Measurements from ENCODE around the gene TFR2. TPM values are rescaled to one million over a fixed set of nuclear protein-coding genes. Genes with fewer than 3 reads are reported as not detected.

TFR2 gene
- total and polyA plus RNA-seq, 11 donors: 0.08 to 0.59 (median 0.40) TPM; not detected in 5

- 84 to 87% (median 86%) methylated on average over 18 to 20 of the region's 20 CpGs for WGBS, 4 donors
These were observed 68.9 kb downstream of the TFR2 start for GRCh38 chr7:100572281-100572948.

GRCh38 chr7:100571829-100572116 lies 69.6 kb downstream of the TFR2 start:
- intact Hi-C loops (cut with DNase I): loop anchor here in 1 of 10 donors (2.0 kb wide), 1 partner anchor 13 kb away; no protein-coding TSS in a partner anchor
- no peak overlapping the region for H3K27ac ChIP-seq
- H3K4me1 ChIP-seq: peaks cover 0 to 26% (median 13%) of the 10 kb centered on the region in 12 donors
- no peaks in the 10 kb centered on the region for H3K27me3 ChIP-seq
- H3K36me3 ChIP-seq: peaks cover under 1 to 35% (median 28%) of the 10 kb centered on the region in 9 donors
- WGBS, 4 donors: 98 to 100% (median 99%) methylated on average over 1 to 2 of the region's 2 CpGs
- H3K9me3 ChIP-seq: no peaks in the 10 kb centered on the region
- ATAC-seq (no peak), DNase-seq (peak in 1 of 5 donors; percentile 6)
- TF ChIP-seq CTCF (IDR thresholded peaks at IDR 0.05) (no peak), POLR2A (IDR thresholded peaks at IDR 0.05) (no peak)
- no peak overlapping the region for H3K4me3 ChIP-seq

More at GRCh38 chr7:100572281-100572948, 68.9 kb downstream of the TFR2 start:
- DNase-seq (peak in 3 of 5 donors; percentile 19 to 52 (median 24)), ATAC-seq (no peak)
- intact Hi-C loops (cut with DNase I): no loop called here
- H3K27me3 ChIP-seq: no peaks in the 10 kb centered on the region
- peaks cover 3 to 41% (median 35%) of the 10 kb centered on the region in 9 donors for H3K36me3 ChIP-seq
- no peak overlapping the region for H3K27ac ChIP-seq
- no peak for TF ChIP-seq CTCF (IDR thresholded peaks at IDR 0.05)
- no peak for TF ChIP-seq POLR2A (IDR thresholded peaks at IDR 0.05)
- peaks cover 0 to 26% (median 13%) of the 10 kb centered on the region in 12 donors for H3K4me1 ChIP-seq
- H3K4me3 ChIP-seq: no peak overlapping the region
- H3K9me3 ChIP-seq: no peaks in the 10 kb centered on the region

- intact Hi-C loops (cut with DNase I): loop anchor here in 1 of 10 donors (2.0 kb wide), 1 partner anchor 14 kb away; no protein-coding TSS in a partner anchor
- 72 to 77% (median 74%) methylated on average over 15 to 26 of the region's 26 CpGs for WGBS, 4 donors
- Histone ChIP-seq H3K9me3 (no peaks in the 10 kb centered on the region), H3K27ac (no peak overlapping the region), H3K27me3 (no peaks in the 10 kb centered on the region), H3K36me3 (peaks cover 0 to 30% (median 22%) of the 10 kb centered on the region in 9 donors), H3K4me3 (no peak overlapping the region), H3K4me1 (peaks cover 0 to 26% (median 13%) of the 10 kb centered on the region in 12 donors)
- peak in 3 of 5 donors; percentile 17 to 65 (median 23) for DNase-seq
- ATAC-seq: no peak
- TF ChIP-seq CTCF (IDR thresholded peaks at IDR 0.05) (no peak), POLR2A (IDR thresholded peaks at IDR 0.05) (no peak)
These were observed 70.2 kb downstream of the TFR2 start for GRCh38 chr7:100570954-100571828.

Other genes with a start within 250 kb of the TFR2 start
- 1 to 10 TPM; 2.8 to 6.2 (median 3.7) TPM for gene ZCWPW1, start 212.8 kb downstream of the TFR2 start, total RNA-seq
- gene ZCWPW1, start 212.8 kb downstream of the TFR2 start, polyA plus RNA-seq: 1 to 10 TPM; 5.1 to 6.4 TPM
- gene MEPCE, start 211.7 kb downstream of the TFR2 start, total RNA-seq: 10 to 100 TPM; 15.8 to 30.3 (median 21.5) TPM
- gene MEPCE, start 211.7 kb downstream of the TFR2 start, polyA plus RNA-seq: 10 to 100 TPM; 14.6 to 24.5 TPM
- 10 to 100 TPM in 8 of 9 donors, 1 to 10 TPM in 1; 9.6 to 26.8 (median 12.4) TPM for gene PPP1R35, start 205.1 kb downstream of the TFR2 start, total RNA-seq
- 10 to 100 TPM; 17.7 to 28.4 TPM for gene PPP1R35, start 205.1 kb downstream of the TFR2 start, polyA plus RNA-seq
- gene SPACDR, start 177.3 kb downstream of the TFR2 start, total RNA-seq: under 1 TPM in 5 of 9 donors, not detected in 4; 0.27 to 0.77 (median 0.39) TPM
- gene SPACDR, start 177.3 kb downstream of the TFR2 start, polyA plus RNA-seq: under 1 TPM; 0.61 to 0.78 TPM
- 10 to 100 TPM; 41.8 to 55.5 (median 49.0) TPM for gene TSC22D4, start 162.3 kb downstream of the TFR2 start, total RNA-seq
- gene TSC22D4, start 162.3 kb downstream of the TFR2 start, polyA plus RNA-seq: 10 to 100 TPM; 42.2 to 47.0 TPM
- 1 to 10 TPM in 1 of 9 donors, under 1 TPM in 5, not detected in 3; 0.16 to 1.1 (median 0.35) TPM for gene NYAP1, start 157.6 kb downstream of the TFR2 start, total RNA-seq
- under 1 TPM; 0.42 to 0.50 TPM for gene NYAP1, start 157.6 kb downstream of the TFR2 start, polyA plus RNA-seq
- 10 to 100 TPM; 24.1 to 36.9 (median 32.8) TPM for gene AGFG2, start 102.3 kb downstream of the TFR2 start, total RNA-seq
- gene AGFG2, start 102.3 kb downstream of the TFR2 start, polyA plus RNA-seq: 10 to 100 TPM; 12.5 to 30.8 TPM
- gene SAP25, start 67.7 kb downstream of the TFR2 start, total RNA-seq: 1 to 10 TPM in 2 of 9 donors, under 1 TPM in 3, not detected in 4; 0.35 to 2.3 (median 0.72) TPM
- under 1 TPM; 0.30 to 0.65 TPM for gene SAP25, start 67.7 kb downstream of the TFR2 start, polyA plus RNA-seq
- 10 to 100 TPM; 18.5 to 46.6 (median 29.2) TPM for gene LRCH4, start 55.4 kb downstream of the TFR2 start, total RNA-seq
- gene LRCH4, start 55.4 kb downstream of the TFR2 start, polyA plus RNA-seq: 10 to 100 TPM; 34.1 to 42.0 TPM
- under 1 TPM in 6 of 9 donors, not detected in 3; 0.11 to 0.75 (median 0.48) TPM for gene FBXO24, start 55.2 kb downstream of the TFR2 start, total RNA-seq
- gene FBXO24, start 55.2 kb downstream of the TFR2 start, polyA plus RNA-seq: under 1 TPM in 1 of 2 donors, not detected in 1; 0.14 TPM
- 10 to 100 TPM; 15.7 to 68.1 (median 28.3) TPM for gene PCOLCE, start 39.2 kb downstream of the TFR2 start, total RNA-seq
- gene PCOLCE, start 39.2 kb downstream of the TFR2 start, polyA plus RNA-seq: 10 to 100 TPM; 33.5 to 35.4 TPM
- 10 to 100 TPM in 5 of 9 donors, 1 to 10 TPM in 4; 6.7 to 13.8 (median 10.4) TPM for gene MOSPD3, start 29.0 kb downstream of the TFR2 start, total RNA-seq
- 10 to 100 TPM; 10.4 to 12.3 TPM for gene MOSPD3, start 29.0 kb downstream of the TFR2 start, polyA plus RNA-seq
- not detected for gene ACTL6B, start 14.9 kb upstream of the TFR2 start, total RNA-seq
- gene ACTL6B, start 14.9 kb upstream of the TFR2 start, polyA plus RNA-seq: not detected
- gene GNB2, start 32.2 kb upstream of the TFR2 start, total RNA-seq: 100 to 1,000 TPM in 7 of 9 donors, 10 to 100 TPM in 2; 94.8 to 188 (median 122) TPM
- gene GNB2, start 32.2 kb upstream of the TFR2 start, polyA plus RNA-seq: 100 to 1,000 TPM in 1 of 2 donors, 10 to 100 TPM in 1; 48.0 to 199 TPM
- 10 to 100 TPM; 14.1 to 31.7 (median 23.2) TPM for gene GIGYF1, start 52.7 kb upstream of the TFR2 start, total RNA-seq
- 10 to 100 TPM; 12.9 to 23.8 TPM for gene GIGYF1, start 52.7 kb upstream of the TFR2 start, polyA plus RNA-seq
- 10 to 100 TPM; 24.1 to 41.3 (median 28.9) TPM for gene POP7, start 64.6 kb upstream of the TFR2 start, total RNA-seq
- 10 to 100 TPM; 42.1 to 62.4 TPM for gene POP7, start 64.6 kb upstream of the TFR2 start, polyA plus RNA-seq
- gene EPO, start 78.9 kb upstream of the TFR2 start, total RNA-seq: not detected
- not detected for gene EPO, start 78.9 kb upstream of the TFR2 start, polyA plus RNA-seq
- gene ZAN, start 92.0 kb upstream of the TFR2 start, total RNA-seq: not detected
- not detected for gene ZAN, start 92.0 kb upstream of the TFR2 start, polyA plus RNA-seq
- gene EPHB4, start 186.0 kb upstream of the TFR2 start, total RNA-seq: 10 to 100 TPM; 18.0 to 76.2 (median 21.4) TPM
- 10 to 100 TPM; 10.7 to 35.2 TPM for gene EPHB4, start 186.0 kb upstream of the TFR2 start, polyA plus RNA-seq
- gene SLC12A9, start 211.2 kb upstream of the TFR2 start, total RNA-seq: 10 to 100 TPM in 1 of 9 donors, 1 to 10 TPM in 8; 4.6 to 23.6 (median 7.0) TPM
- 10 to 100 TPM in 1 of 2 donors, 1 to 10 TPM in 1; 6.4 to 10.5 TPM for gene SLC12A9, start 211.2 kb upstream of the TFR2 start, polyA plus RNA-seq
- gene TRIP6, start 225.8 kb upstream of the TFR2 start, total RNA-seq: 10 to 100 TPM in 8 of 9 donors, 1 to 10 TPM in 1; 9.2 to 37.3 (median 17.1) TPM
- 10 to 100 TPM; 10.6 to 23.1 TPM for gene TRIP6, start 225.8 kb upstream of the TFR2 start, polyA plus RNA-seq
- 10 to 100 TPM; 31.0 to 62.2 (median 49.5) TPM for gene SRRT, start 233.6 kb upstream of the TFR2 start, total RNA-seq
- gene SRRT, start 233.6 kb upstream of the TFR2 start, polyA plus RNA-seq: 10 to 100 TPM; 38.0 to 49.7 TPM
- 1 to 10 TPM; 1.0 to 3.4 (median 1.6) TPM for gene UFSP1, start 248.2 kb upstream of the TFR2 start, total RNA-seq
- gene UFSP1, start 248.2 kb upstream of the TFR2 start, polyA plus RNA-seq: 1 to 10 TPM; 3.4 TPM

Data from heart left ventricle (tissue), 16 donors.